Stimulated activated CD8-positive, alpha-beta memory T cell treated with anti-CD3 and anti-CD28 coated beads, Interleukin-15, amount 100 ng/mL, for 1 hour (primary cell): Measurements from ENCODE around the gene CD53.

Experiments used
- DNase-seq: peaks from one replicate; pipeline ENCODE4 v3.0.0-alpha.2; 2020; ENCODE audit warnings: low read depth

Gene CD53

GRCh38 chr1:110876748-110877341 lies 3.9 kb downstream of the CD53 start:
- DNase-seq: no peak

GRCh38 chr1:110877364-110877763 lies 4.4 kb downstream of the CD53 start:
- no peak for DNase-seq

- no peak for DNase-seq
Observed at GRCh38 chr1:110877776-110878175, 4.8 kb downstream of the CD53 start.

GRCh38 chr1:110878591-110878990 lies 5.6 kb downstream of the CD53 start:
- DNase-seq: no peak

GRCh38 chr1:110878993-110879392 lies 6.0 kb downstream of the CD53 start:
- no peak for DNase-seq

GRCh38 chr1:110879758-110880606 lies 7.0 kb downstream of the CD53 start:
- DNase-seq: no peak

GRCh38 chr1:110880708-110881374 lies 7.9 kb downstream of the CD53 start:
- DNase-seq: no peak

- DNase-seq: no peak
Observed at GRCh38 chr1:110888049-110888448, 15.1 kb downstream of the CD53 start.

- no peak for DNase-seq
Observed at GRCh38 chr1:110888641-110889040, 15.7 kb downstream of the CD53 start.

- no peak for DNase-seq
Observed at GRCh38 chr1:110890474-110891196, 17.7 kb downstream of the CD53 start.

GRCh38 chr1:110893908-110894490 lies 21.1 kb downstream of the CD53 start:
- no peak for DNase-seq

- no peak for DNase-seq
Observed at GRCh38 chr1:110896090-110896489, 23.1 kb downstream of the CD53 start.

- no peak for DNase-seq
Observed at GRCh38 chr1:110897681-110898080, 24.7 kb downstream of the CD53 start.

GRCh38 chr1:110898734-110899457 lies 25.9 kb downstream of the CD53 start:
- no peak for DNase-seq

- DNase-seq: no peak
Observed at GRCh38 chr1:110899458-110899843, 26.5 kb downstream of the CD53 start.

GRCh38 chr1:110902820-110903463 lies 30.0 kb downstream of the CD53 start:
- no peak for DNase-seq

- DNase-seq: no peak
Observed at GRCh38 chr1:110903853-110904500, 31.0 kb downstream of the CD53 start.

GRCh38 chr1:110912784-110913183 lies 39.8 kb downstream of the CD53 start:
- DNase-seq: no peak

- DNase-seq: no peak
Observed at GRCh38 chr1:110914676-110915075, 41.7 kb downstream of the CD53 start.

GRCh38 chr1:110915804-110916203 lies 42.9 kb downstream of the CD53 start:
- DNase-seq: no peak
